Progenitor cell of endocrine pancreas (in vitro differentiated cells): ENCODE measurements around the gene APBB1IP. TPM values are rescaled to one million over a fixed set of nuclear protein-coding genes. Genes with fewer than 3 reads are reported as not detected.
A peak's percentile ranks its signal among the peaks of the same experiment; 100 is the strongest.

Experiments used
- DNase-seq: peaks from one replicate; pipeline ENCODE4 v3.0.0; 2021; ENCODE audit warnings: low spot score; ENCODE audit not compliant: unreplicated experiment
- H3K27ac Mint-ChIP-seq: 2 replicates; pipeline ENCODE4 v1.8.0; 2021; ENCODE audit warnings: mild to moderate bottlenecking, moderate library complexity, mixed read lengths
- H3K27me3 Mint-ChIP-seq: 2 replicates; pipeline ENCODE4 v1.8.0; 2021; ENCODE audit warnings: mixed read lengths
- H3K36me3 Mint-ChIP-seq: 2 replicates; pipeline ENCODE4 v1.8.0; 2022; ENCODE audit warnings: mixed read lengths; ENCODE audit not compliant: insufficient read depth
- H3K4me1 Mint-ChIP-seq: 2 replicates; pipeline ENCODE4 v1.8.0; 2021; ENCODE audit warnings: low read depth, mixed read lengths
- H3K4me3 Mint-ChIP-seq: 2 replicates; pipeline ENCODE4 v1.8.0; 2021; ENCODE audit warnings: low read depth, mild to moderate bottlenecking, moderate library complexity, mixed read lengths
- H3K9me3 Mint-ChIP-seq: 2 replicates; pipeline ENCODE4 v1.8.0; 2021; ENCODE audit warnings: low read depth, mixed read lengths
- total RNA-seq: library from RNA; stranded (reverse); gene quantifications from 2 replicates; pipeline ENCODE4 v1.2.1, GENCODE V29; 2021
- TF ChIP-seq, protein P1 (sequence below): fragments of 200-600 bp; sonication (generic); IDR thresholded peaks from one replicate; pipeline ENCODE4 v1.5.0; 2021; ENCODE audit warnings: antibody characterized with exemption, mild to moderate bottlenecking; ENCODE audit not compliant: unreplicated experiment

The APBB1IP gene
- total RNA-seq, 1 donor from 2014 or later = 0.38 TPM

DNA sequence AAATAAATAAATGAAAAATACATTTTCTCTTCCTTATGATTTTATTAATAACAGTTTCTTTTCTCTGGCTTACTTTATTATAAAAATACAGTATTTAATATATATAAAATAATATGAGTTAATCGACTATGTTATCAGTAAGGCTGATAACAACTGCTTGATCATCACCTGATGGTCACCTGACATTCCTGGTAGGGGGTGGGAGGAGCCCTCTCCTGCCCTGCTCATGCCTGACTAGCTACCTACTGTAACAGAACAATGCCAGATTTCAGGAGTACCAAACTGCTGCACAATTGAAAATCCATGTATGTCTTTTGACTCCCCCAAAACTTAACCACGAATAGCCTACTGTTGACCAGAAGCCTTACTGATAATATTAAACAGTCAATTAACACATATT is 1.3 kb upstream of the APBB1IP start:
- H3K27me3 Mint-ChIP-seq = peaks cover 38% of the 10 kb centered on the region
- H3K4me3 Mint-ChIP-seq = no peak overlapping the region
- peaks cover 4% of the 10 kb centered on the region for H3K4me1 Mint-ChIP-seq
- TF ChIP-seq, protein P1, sequence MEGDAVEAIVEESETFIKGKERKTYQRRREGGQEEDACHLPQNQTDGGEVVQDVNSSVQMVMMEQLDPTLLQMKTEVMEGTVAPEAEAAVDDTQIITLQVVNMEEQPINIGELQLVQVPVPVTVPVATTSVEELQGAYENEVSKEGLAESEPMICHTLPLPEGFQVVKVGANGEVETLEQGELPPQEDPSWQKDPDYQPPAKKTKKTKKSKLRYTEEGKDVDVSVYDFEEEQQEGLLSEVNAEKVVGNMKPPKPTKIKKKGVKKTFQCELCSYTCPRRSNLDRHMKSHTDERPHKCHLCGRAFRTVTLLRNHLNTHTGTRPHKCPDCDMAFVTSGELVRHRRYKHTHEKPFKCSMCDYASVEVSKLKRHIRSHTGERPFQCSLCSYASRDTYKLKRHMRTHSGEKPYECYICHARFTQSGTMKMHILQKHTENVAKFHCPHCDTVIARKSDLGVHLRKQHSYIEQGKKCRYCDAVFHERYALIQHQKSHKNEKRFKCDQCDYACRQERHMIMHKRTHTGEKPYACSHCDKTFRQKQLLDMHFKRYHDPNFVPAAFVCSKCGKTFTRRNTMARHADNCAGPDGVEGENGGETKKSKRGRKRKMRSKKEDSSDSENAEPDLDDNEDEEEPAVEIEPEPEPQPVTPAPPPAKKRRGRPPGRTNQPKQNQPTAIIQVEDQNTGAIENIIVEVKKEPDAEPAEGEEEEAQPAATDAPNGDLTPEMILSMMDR = no peak
- H3K27ac Mint-ChIP-seq = no peak overlapping the region
- no peaks in the 10 kb centered on the region for H3K36me3 Mint-ChIP-seq
- H3K9me3 Mint-ChIP-seq = no peaks in the 10 kb centered on the region
- no peak for DNase-seq

DNA sequence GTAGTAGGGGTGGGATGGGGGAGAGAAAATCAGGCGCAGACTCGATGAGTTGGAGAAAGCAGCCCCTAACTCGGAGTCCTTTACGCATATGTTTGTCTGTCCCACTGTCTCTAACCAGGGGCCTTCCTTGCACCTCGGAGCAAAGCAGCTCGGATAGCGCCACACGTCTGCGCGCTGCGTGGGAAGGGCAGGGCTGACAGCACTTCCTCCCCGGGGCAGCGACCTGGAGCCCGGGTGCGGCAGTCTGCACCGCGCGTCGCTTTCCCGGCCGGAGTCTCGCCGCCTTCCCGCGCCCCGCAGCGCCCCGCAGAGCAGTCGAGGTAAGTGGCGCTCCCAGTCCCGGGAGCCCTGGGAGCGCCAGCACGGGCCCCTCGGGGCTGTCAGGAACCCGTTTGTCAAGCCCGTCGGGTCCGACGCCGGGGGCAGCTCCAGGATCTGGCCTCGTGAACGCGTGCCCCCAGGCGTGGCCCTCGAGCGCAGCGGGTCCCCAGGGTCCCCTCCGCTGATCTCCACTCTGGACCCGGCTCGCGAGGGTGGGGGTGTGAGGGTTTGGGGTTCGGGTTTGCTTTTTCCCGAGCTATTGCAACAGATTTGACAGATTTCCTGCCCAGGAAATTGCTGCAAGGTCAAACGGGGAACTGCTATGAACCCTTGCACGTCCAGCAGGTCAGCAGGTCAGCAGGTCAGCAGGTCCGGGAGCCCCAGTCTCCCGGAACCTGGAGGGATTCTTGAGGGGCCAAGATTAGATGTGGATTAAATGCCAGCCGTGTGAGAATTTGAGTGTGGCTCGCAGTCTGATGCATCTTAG is 597 bp downstream of the APBB1IP start:
- Mint-ChIP-seq H3K27ac (no peak overlapping the region), H3K4me1 (peaks cover 4% of the 10 kb centered on the region), H3K27me3 (peaks cover 38% of the 10 kb centered on the region), H3K4me3 (peak overlapping the region; percentile 19), H3K9me3 (no peaks in the 10 kb centered on the region), H3K36me3 (no peaks in the 10 kb centered on the region)
- no peak for DNase-seq
- TF ChIP-seq, protein P1 = no peak

DNA sequence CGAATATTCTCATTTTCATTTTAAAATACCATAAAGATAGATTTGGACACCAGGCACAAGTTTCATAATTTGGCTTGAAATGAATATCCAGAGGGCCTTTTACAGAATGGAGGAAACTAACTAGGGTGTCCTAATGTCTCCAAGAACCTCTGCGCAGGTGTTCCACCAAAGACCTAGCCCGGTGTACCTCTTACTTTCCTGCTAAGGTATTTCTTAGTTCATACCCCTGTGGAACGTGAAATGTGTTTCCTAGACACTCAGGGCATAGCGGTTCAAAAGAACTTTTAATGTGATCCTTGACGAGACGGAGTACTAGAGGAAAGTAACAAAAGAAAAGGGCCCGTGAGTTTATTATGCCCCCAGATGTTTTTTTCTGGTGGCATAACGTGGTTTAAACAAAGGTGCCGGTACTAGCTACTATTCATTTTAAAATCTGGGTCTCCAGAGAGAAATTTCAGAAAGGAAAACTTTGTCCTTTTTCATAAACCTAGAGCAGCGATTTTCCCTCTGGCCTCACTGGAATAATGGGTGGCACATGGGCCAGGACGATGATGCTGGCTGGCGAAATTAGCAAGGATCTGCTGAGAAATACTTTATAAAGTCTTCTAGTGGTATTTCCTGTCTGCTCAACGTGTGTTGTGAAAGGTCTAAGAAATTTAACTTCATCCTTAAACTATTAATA is 1.4 kb downstream of the APBB1IP start:
- Mint-ChIP-seq H3K4me3 (no peak overlapping the region), H3K27me3 (peaks cover 37% of the 10 kb centered on the region)

DNA sequence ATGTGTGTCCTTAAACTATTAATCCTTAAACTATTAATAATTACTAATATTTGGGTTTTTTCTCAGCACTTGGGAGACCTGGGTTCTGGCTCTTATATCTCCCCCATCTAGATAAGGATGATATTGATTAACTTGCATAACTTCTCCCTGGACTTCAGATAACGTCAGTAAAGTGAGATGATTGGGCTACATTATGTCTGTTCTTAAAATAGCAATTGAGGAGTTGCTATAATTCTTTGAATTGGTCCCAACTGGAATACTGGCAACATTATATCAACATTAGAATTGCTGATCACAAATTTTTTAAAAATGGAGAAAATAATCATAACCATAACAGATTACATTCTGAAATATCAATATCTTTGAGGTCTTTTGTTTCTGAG is 1.9 kb downstream of the APBB1IP start:
- Mint-ChIP-seq H3K9me3 (no peaks in the 10 kb centered on the region), H3K36me3 (no peaks in the 10 kb centered on the region), H3K4me1 (peaks cover 4% of the 10 kb centered on the region), H3K4me3 (no peak overlapping the region), H3K27me3 (peaks cover 35% of the 10 kb centered on the region), H3K27ac (no peak overlapping the region)
- TF ChIP-seq, protein P1 = no peak
- no peak for DNase-seq

More for the DNA sequence above, 1.4 kb downstream of the APBB1IP start:
- Mint-ChIP-seq H3K9me3 (no peaks in the 10 kb centered on the region), H3K36me3 (no peaks in the 10 kb centered on the region), H3K4me1 (peaks cover 4% of the 10 kb centered on the region), H3K27ac (no peak overlapping the region)
- TF ChIP-seq, protein P1 = no peak
- DNase-seq = no peak

DNA sequence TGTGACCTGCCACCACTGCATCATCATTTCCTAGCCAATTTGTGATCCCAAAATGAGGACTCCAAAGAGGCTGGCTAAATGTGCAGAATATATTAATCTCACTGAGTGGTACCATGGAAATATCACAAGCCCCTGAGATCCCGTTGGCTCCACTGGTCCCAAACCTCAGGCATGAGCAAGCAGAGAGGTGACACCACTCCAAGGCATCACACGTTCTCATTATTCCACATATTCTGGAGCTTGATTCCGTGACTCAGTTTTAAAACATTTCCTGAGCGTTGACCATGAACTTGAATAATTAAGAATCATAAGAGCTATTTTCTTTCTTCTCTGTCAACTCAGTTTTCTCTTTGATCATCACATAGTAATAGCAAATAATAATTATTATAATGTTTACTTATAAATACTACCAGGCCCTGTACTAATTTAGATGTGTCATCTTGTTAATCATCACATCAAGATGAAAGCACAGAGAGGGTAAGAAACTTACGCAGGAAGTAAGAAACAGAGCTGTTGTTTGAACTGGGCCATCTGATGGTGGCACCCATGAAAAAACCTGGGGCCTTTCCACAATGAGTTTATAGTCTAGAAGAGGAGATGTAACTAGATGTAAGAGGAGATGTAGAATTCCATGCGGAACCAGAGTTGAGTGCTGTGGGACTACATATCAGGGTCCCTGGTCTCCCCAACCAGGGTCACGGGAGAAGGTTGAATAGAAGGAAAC is 3.5 kb downstream of the APBB1IP start:
- Mint-ChIP-seq H3K9me3 (no peaks in the 10 kb centered on the region), H3K27ac (no peak overlapping the region), H3K27me3 (peaks cover 28% of the 10 kb centered on the region), H3K4me1 (peaks cover 4% of the 10 kb centered on the region), H3K4me3 (no peak overlapping the region), H3K36me3 (no peaks in the 10 kb centered on the region)
- DNase-seq = no peak
- TF ChIP-seq, protein P1 = no peak
